ENCODE measurements around the gene PDGFD. TPM values are rescaled to one million over a fixed set of nuclear protein-coding genes. Genes with fewer than 3 reads are reported as not detected.

PDGFD gene
- total RNA-seq, 1 experiment from 2014 or later = 1.7 TPM

GRCh38 chr11:104106136-104106754 is 57.7 kb downstream of the PDGFD start:
- Histone ChIP-seq H2BK20ac (ENCODE audit: low read depth, low read length, poor library complexity, severe bottlenecking) (no peak overlapping the region), H2BK15ac (ENCODE audit: low read depth, low read length) (no peak overlapping the region), H3K4me1 (ENCODE audit: insufficient read depth, low read length) (no peaks in the 10 kb centered on the region), H3K18ac (ENCODE audit: insufficient read length, low read depth, low read length) (no peak overlapping the region), H3K27ac (ENCODE audit: insufficient read length, low read depth, low read length) (no peak overlapping the region), H3K23me2 (ENCODE audit: insufficient read length, low read depth, low read length, poor library complexity, severe bottlenecking) (no peaks in the 10 kb centered on the region), H3K23ac (ENCODE audit: insufficient read length, low read depth, low read length) (no peak overlapping the region), H3K27me3 (ENCODE audit: insufficient read depth, low read length) (no peaks in the 10 kb centered on the region), H3K14ac (ENCODE audit: insufficient read depth, low read length) (no peak overlapping the region), H2BK120ac (ENCODE audit: low read depth, low read length, poor library complexity, severe bottlenecking) (no peak overlapping the region), H2BK12ac (ENCODE audit: insufficient read length, low read depth, low read length) (no peak overlapping the region), H3K79me1 (ENCODE audit: insufficient read depth, low read depth, low read length, poor library complexity, severe bottlenecking) (no peaks in the 10 kb centered on the region), H2BK5ac (ENCODE audit: insufficient read length, low read length) (no peak overlapping the region), H3K9me3 (ENCODE audit: control insufficient read depth, low read depth, low read length) (no peaks in the 10 kb centered on the region), H2AFZ (ENCODE audit: low read length) (no peak overlapping the region), H4K91ac (ENCODE audit: insufficient read length, low read depth, low read length) (no peak overlapping the region), H2AK5ac (ENCODE audit: insufficient read length, low read length) (no peak overlapping the region), H3K79me2 (ENCODE audit: insufficient read depth, low read length) (no peaks in the 10 kb centered on the region), H3K4ac (ENCODE audit: low read depth, low read length) (no peak overlapping the region), H3K9ac (ENCODE audit: extremely low read depth, insufficient read length, low read length) (no peak overlapping the region), H3K4me2 (ENCODE audit: insufficient read depth, insufficient read length, low read length) (no peak overlapping the region), H3K56ac (ENCODE audit: insufficient read length, low read depth, low read length) (no peak overlapping the region), H4K8ac (replicated peaks; ENCODE audit: insufficient read length, low read depth, low read length) (no peak overlapping the region), H4K20me1 (ENCODE audit: control insufficient read depth, insufficient read depth, insufficient read length) (no peaks in the 10 kb centered on the region), H3T11ph (ENCODE audit: low read length) (no peak overlapping the region), H4K5ac (ENCODE audit: insufficient read length, low read depth, low read length) (no peak overlapping the region)
- H3K4me1 Mint-ChIP-seq = peaks cover 0 to 3% of the 10 kb centered on the region in 2 experiments; a peak in 2 of 4 replicates
- peaks cover 0 to under 1% (median 0%) of the 10 kb centered on the region in 3 experiments; a peak in 1 of 7 replicates for H3K36me3 Mint-ChIP-seq (ENCODE audit: insufficient read depth in 1 of 3, low read depth in 3 of 3)
- no peak overlapping the region for H3K4me3 Mint-ChIP-seq
- no peak for TF ChIP-seq CTCF (conservative IDR thresholded peaks at IDR 0.05)
- WGBS (ENCODE audit: extremely low coverage, insufficient read length, low lambda C conversion rate) = no CpG with 5 or more reads among the region's 5 CpGs
- DNase-seq = no peak
- H3K27ac Mint-ChIP-seq = peak overlapping the region in 1 of 3 experiments; percentile 28; a peak in 1 of 7 replicates
- H3K27me3 Mint-ChIP-seq (ENCODE audit: low read depth) = no peaks in the 10 kb centered on the region
- peaks cover 0 to under 1% of the 10 kb centered on the region in 2 experiments; a peak in 2 of 5 replicates for H3K9me3 Mint-ChIP-seq
